SIG-M5 treated with dmso at 0.1 percent for 504 hours (cell line): ENCODE data around the gene ZNF43.
"Not testable (repeated sequence)": the region's sequence is repeated elsewhere in the genome, so short reads cannot be mapped to it uniquely, and the experiment has no call there.

ENCODE experiments used
- DNase-seq: peaks from one replicate; lab custom pipeline; 2025; ENCODE audit not compliant: unreplicated experiment; lab: John Stamatoyannopoulos, UW

Gene ZNF43

DNA sequence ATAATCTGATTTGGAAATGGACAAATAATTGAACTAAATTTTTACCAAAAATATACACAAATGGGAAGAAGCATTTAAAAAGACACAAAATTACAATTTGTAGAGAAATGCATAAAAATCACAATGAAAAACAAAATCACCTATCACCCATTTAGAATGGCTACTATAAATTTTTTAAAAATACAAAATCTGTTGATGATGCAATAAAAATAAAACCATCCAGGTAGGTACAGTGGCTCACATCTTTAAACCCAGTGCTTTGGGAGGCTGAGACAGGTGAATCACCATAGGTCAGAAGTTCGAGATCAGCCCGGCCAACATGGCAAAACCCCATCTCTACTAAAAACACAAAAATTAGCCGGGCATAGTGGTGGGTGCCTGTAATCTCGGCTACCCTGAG is 23.5 kb downstream of the ZNF43 start:
- no peak for DNase-seq

GRCh38 chr19:21808400-21809000 is 27.5 kb downstream of the ZNF43 start:
- not testable (repeated sequence) for DNase-seq

GRCh38 chr19:21789466-21790085 is 46.4 kb downstream of the ZNF43 start:
- DNase-seq = peak; percentile 4

DNA sequence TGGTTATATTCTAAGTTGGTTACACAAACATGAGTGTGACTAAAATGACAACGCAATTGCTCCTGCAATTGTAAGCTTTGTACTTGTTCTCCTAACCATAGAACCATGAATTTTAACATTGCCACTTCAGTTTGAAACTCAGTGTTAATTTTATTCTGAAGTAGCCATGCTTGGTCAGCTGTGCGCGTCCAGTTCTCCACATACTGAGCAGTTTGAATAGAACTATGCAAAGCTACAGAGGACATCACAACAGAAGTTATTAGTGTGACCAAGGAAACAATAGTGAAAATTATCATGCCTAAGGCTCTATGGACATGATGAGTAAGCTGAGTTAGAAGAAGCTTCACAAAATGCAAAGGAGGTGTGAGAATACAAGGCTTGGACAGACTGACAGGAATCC is 49.0 kb downstream of the ZNF43 start:
- no peak for DNase-seq

GRCh38 chr19:21775792-21776191 is 60.2 kb downstream of the ZNF43 start:
- not testable (repeated sequence) for DNase-seq

DNA sequence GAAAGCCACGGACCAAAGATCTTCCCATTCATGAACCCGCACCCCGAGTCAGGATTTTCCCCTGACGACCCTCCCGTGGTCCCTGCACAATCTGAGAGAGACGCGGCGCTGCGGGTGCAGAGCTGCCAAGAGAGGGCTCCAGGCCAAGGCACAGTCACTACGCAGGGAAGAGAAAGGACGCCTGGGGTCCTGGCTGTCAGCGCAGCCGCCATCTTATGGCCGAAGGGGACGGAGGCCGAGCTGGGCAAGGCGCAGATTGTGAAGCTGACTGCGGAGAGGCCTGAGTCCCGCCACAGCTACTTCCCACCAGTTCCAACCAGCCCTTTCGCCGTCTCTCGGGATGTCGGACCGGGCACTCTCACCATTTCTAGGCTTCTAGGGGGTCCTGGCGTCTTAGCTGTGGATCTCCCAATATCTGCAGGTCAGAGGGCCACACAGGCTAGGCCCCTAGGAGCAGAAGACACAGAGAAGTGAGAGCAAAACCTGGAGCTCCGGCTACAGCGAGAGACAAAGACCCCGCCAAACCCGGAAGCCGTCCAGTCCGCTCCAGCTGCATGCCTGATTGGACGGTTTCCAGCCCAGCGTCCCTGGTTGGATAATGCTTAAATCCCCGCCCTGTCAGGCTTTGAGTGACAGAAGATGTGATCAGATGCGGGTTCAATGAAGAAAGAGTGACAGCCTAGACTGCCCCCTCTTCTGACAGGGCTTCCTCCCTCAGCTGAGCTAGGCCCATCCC is 68.7 kb downstream of the ZNF43 start, which contains the start of gene ZNF100:
TSS of gene ZNF100 (minus strand) at position 515 of the 736 bp plus-strand sequence. CDS start at position 365, 150 bp downstream.
- peak; percentile 68 for DNase-seq

DNA sequence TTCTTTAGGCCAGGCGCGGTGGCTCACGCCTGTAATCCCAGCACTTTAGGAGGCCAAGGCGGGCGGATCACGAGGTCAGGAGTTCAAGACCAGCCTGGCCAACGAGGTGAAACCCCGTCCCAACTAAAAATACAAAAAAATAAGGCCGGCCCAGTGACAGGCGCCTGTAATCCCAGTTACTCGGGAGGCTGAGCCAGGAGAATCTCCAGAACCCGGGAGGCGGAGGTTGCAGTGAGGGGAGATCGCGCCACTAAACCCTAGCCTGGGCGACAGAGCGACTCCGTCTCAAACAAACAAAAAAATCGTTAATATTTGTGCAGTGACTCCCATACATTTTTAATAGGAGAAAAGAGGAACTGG is 69.3 kb downstream of the ZNF43 start:
- not testable (repeated sequence) for DNase-seq

- DNase-seq = no peak
Measured at GRCh38 chr19:21765151-21765550, 70.8 kb downstream of the ZNF43 start.

GRCh38 chr19:21761547-21761946 is 74.4 kb downstream of the ZNF43 start:
- not testable (repeated sequence) for DNase-seq

- no peak for DNase-seq
Measured at GRCh38 chr19:21758296-21758695, 77.7 kb downstream of the ZNF43 start.

DNA sequence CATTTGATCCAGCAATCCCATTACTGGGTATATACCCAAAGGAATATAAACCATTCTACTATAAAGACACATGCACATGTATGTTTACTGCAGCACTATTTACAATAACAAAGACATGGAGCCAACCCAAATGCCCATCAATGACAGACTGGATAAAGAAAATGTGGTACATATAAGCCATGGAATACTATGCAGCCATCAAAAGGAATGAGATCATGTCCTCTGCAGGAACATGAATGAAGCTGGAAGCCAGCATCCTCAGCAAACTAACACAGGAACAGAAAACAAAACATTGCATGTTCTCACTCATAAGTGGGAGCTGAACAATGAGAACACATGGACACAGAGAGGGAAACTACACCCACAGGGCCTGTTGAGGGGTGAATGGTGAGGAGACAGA is 80.4 kb downstream of the ZNF43 start:
- DNase-seq = not testable (repeated sequence)
